ENCODE data around the gene MSL1. TPM values are rescaled to one million over a fixed set of nuclear protein-coding genes. Genes with fewer than 3 reads are reported as not detected.

MSL1 gene
- total and polyA plus RNA-seq, 8 donors: 29.3 to 322 (median 68.4) TPM

DNA sequence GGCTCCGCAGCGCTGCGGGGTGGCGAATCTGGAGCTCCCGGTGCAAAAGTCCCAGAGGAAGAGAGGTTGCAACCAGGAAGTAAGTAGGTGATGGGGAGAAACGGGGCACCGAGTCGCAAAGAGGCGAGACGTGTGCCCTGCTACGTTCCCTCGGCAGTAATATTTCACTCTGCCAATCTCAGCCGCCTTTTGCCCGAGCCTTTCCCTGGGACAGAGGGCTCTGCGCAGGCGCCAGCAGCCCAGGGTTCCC is 21.4 kb upstream of the MSL1 start, which contains the start of gene NR1D1:
Gene NR1D1 (minus strand): TSS at position 171 of the 250 bp plus-strand sequence. CDS start 495 bp downstream, outside the sequence.
- peaks cover 81 to 90% (median 87%) of the 10 kb centered on the region in 4 donors for H3K4me1 ChIP-seq
- 0 to 1% (median 0%) methylated on average over 16 of the region's 16 CpGs for WGBS, 5 donors

DNA sequence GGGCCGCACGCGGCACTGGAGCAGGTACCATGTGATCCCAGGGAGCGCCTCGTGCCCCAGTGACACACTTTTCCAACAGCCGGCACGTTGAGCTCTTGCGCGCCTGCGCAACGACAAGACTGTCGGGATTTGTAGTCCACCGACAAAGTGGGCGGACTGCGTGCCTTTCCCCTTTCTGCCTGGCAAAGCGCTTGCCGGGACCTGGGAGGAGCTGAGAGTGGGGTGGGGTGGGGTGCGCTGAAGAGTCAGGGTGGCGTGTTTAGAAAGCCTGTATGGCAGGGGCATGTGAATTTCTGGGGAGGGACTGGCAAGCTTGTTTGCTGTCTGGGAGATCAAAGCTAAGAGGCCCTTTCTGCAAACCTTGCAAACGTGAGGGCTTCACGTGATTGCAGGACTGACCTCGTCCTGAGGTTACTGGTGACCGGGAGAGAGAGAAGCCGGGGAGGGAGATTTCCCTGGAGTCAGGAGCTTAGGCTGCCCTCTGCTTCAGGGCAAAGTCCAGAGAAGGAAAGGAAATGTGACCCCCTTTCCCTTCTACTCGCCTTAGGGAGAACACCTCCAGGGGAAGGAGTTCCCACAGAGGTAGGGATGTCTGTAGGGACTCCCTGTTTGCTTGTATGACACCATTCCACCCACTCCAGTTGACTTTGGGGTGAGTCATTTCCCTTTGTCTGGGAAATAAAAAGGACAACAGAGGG is 21.0 kb upstream of the MSL1 start:
- intact Hi-C loops (cut with DNase I; ENCODE audit: low total_unique reads): no loop called here

More for the DNA sequence above, 21.4 kb upstream of the MSL1 start, which contains the start of gene NR1D1:
- TF ChIP-seq, protein P1, sequence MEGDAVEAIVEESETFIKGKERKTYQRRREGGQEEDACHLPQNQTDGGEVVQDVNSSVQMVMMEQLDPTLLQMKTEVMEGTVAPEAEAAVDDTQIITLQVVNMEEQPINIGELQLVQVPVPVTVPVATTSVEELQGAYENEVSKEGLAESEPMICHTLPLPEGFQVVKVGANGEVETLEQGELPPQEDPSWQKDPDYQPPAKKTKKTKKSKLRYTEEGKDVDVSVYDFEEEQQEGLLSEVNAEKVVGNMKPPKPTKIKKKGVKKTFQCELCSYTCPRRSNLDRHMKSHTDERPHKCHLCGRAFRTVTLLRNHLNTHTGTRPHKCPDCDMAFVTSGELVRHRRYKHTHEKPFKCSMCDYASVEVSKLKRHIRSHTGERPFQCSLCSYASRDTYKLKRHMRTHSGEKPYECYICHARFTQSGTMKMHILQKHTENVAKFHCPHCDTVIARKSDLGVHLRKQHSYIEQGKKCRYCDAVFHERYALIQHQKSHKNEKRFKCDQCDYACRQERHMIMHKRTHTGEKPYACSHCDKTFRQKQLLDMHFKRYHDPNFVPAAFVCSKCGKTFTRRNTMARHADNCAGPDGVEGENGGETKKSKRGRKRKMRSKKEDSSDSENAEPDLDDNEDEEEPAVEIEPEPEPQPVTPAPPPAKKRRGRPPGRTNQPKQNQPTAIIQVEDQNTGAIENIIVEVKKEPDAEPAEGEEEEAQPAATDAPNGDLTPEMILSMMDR (IDR thresholded peaks at IDR 0.05): no peak
- TF ChIP-seq POLR2A (IDR thresholded peaks at IDR 0.05) (peak in 2 of 4 donors; percentile 87 to 93), EP300 (IDR thresholded peaks at IDR 0.05) (no peak), POLR2AphosphoS5 (IDR thresholded peaks at IDR 0.05) (peak; percentile 96 to 99 (median 98))
- H3K27me3 ChIP-seq: no peaks in the 10 kb centered on the region
- no peak for DNase-seq
- peaks cover 18 to 21% (median 21%) of the 10 kb centered on the region in 4 donors for H3K36me3 ChIP-seq
- H3K27ac ChIP-seq: peak within 1 kb of the TSS; percentile 84 to 98 (median 97)
- H3K4me3 ChIP-seq: peak within 1 kb of the TSS; percentile 64 to 82 (median 70)
- H3K9me3 ChIP-seq: no peaks in the 10 kb centered on the region
- intact Hi-C loops (cut with DNase I; ENCODE audit: low total_unique reads): no loop called here

DNA sequence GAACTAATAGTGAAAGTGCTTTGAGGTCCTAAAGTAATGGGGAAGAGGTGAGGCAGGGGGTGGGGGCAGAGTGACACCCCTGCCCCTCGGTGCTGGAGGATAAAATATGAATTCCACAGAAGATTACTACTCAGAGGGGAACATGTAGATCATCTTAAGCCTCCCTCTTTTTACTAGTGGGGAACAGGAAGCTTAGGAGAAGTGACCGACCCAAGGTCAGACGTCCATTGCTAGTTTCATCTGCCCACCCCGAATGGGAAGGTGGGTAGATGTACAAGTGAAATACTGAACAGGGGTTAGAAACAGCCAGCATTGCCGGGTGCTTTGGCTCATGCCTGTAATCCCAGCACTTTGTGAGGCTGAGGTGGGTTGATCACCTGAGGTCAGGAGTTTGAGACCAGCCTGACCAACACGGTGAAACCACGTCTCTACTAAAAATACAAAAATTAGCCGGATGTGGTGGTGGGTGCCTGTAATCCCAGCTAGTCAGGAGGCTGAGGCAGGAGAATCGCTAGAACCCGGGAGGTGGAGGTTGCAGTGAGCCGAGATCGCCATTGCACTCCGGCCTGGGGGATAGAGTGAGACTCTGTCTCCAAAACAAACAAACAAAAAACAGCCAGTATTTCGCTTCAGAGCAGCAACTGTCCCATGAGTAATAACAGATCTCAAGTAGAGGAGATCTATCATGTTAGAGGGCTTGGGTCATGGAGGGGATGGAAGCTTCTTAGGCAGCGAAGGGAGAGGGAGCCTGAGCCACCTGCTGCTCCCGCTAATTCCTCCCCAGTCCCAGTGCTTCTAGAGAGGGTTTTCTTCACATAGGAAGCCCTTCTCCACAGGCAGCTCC is 20.2 kb upstream of the MSL1 start:
- no peak for TF ChIP-seq POLR2AphosphoS5 (IDR thresholded peaks at IDR 0.05)
- TF ChIP-seq, protein P1 (IDR thresholded peaks at IDR 0.05): no peak
- no peak for TF ChIP-seq EP300 (IDR thresholded peaks at IDR 0.05)
- no peak for TF ChIP-seq POLR2A (IDR thresholded peaks at IDR 0.05)
- intact Hi-C loops (cut with DNase I; ENCODE audit: low total_unique reads): no loop called here
- Histone ChIP-seq H3K36me3 (peaks cover 8 to 9% (median 8%) of the 10 kb centered on the region in 4 donors), H3K4me1 (peaks cover 80 to 90% (median 85%) of the 10 kb centered on the region in 4 donors), H3K4me3 (peak overlapping the region in 3 of 4 donors; percentile 64 to 82 (median 76)), H3K27ac (peak overlapping the region; percentile 84 to 98 (median 97)), H3K9me3 (no peaks in the 10 kb centered on the region), H3K27me3 (no peaks in the 10 kb centered on the region)
- DNase-seq: peak in 1 of 2 donors; percentile 20
- WGBS, 5 donors: 55 to 65% (median 62%) methylated on average over 16 of the region's 16 CpGs

More for the DNA sequence above, 21.0 kb upstream of the MSL1 start:
- H3K4me3 ChIP-seq: peak overlapping the region; percentile 64 to 82 (median 70)
- peaks cover 81 to 90% (median 85%) of the 10 kb centered on the region in 4 donors for H3K4me1 ChIP-seq
- H3K36me3 ChIP-seq: peaks cover 13 to 16% (median 16%) of the 10 kb centered on the region in 4 donors
- peak overlapping the region; percentile 84 to 98 (median 97) for H3K27ac ChIP-seq
- DNase-seq: peak; percentile 98 to 99
- no peaks in the 10 kb centered on the region for H3K9me3 ChIP-seq
- H3K27me3 ChIP-seq: no peaks in the 10 kb centered on the region
- TF ChIP-seq, protein P1 (IDR thresholded peaks at IDR 0.05): no peak
- TF ChIP-seq POLR2AphosphoS5 (IDR thresholded peaks at IDR 0.05): peak in 2 of 3 donors; percentile 59 to 82
- 0 to 1% (median 1%) methylated on average over 14 to 25 of the region's 25 CpGs for WGBS, 5 donors

DNA sequence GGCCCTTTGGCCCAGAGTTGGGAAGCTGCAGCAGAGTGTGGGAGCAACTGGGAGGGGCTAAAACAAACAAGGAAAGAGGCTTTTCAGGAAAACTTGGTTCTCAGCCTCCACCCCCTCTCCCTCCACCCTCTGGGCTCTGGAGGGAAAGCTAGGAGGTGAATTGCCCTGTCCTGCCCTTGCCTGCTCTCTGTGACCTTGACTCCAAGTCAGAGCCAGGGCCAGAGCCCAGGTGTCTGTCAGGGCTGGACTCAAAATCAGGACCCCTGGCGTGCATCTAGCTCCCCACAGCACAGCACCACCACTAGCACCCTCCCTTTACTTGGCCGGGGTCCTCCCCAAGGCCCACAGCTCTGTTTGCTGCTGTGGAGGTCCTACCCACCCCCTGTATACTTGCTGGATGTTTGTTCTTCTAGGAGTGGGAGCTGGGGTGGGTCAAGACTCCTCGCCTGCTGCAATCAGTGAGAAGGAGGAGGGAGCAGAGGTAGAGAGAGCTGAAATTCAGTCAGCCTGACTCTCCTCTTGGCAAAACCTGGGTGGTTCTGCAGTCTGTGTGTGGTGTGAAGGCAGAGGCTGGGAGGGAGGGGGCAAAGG is 18.6 kb upstream of the MSL1 start:
- H3K27me3 ChIP-seq: no peaks in the 10 kb centered on the region
- intact Hi-C loops (cut with DNase I; ENCODE audit: low total_unique reads): no loop called here
- H3K9me3 ChIP-seq: no peaks in the 10 kb centered on the region
- H3K36me3 ChIP-seq: no peaks in the 10 kb centered on the region
- peak in 1 of 2 donors; percentile 82 for DNase-seq
- TF ChIP-seq EP300 (IDR thresholded peaks at IDR 0.05) (no peak), POLR2A (IDR thresholded peaks at IDR 0.05) (no peak), POLR2AphosphoS5 (IDR thresholded peaks at IDR 0.05) (no peak)
- TF ChIP-seq, protein P1 (IDR thresholded peaks at IDR 0.05): no peak
- H3K27ac ChIP-seq: peak overlapping the region; percentile 80 to 98 (median 97)
- H3K4me3 ChIP-seq: no peak overlapping the region
- H3K4me1 ChIP-seq: peaks cover 80 to 90% (median 85%) of the 10 kb centered on the region in 4 donors
- 13 to 47% (median 34%) methylated on average over 3 of the region's 3 CpGs for WGBS, 5 donors
